K562 (cell line): ENCODE results near the gene PRDM4. TPM values are rescaled to one million over a fixed set of nuclear protein-coding genes. Genes with fewer than 3 reads are reported as not detected.

ENCODE experiments used
- ATAC-seq: fragments of 200-7000 bp; cut with Tn5 transposase; 3 replicates; pipeline ENCODE4 v1.9.1; 2020; ENCODE audit warnings: moderate library complexity
- BruUV-seq: library from RNA; stranded (reverse); fragments of 400-500 nt; replicated peaks from 2 replicates; lab custom pipeline; 2021; lab: Mats Ljungman, UMichigan
- CTCF ChIA-PET: fragments of 300-600 bp; formaldehyde crosslinking; extraction: SDS; loops from one replicate; lab custom pipeline; 2021; ENCODE audit warnings: low intra/inter-chr PET ratio; lab: Yijun Ruan, JAX
- POLR2A ChIA-PET: fragments of 300-600, 350-650 bp; sonication (Branson Sonifier 250); formaldehyde crosslinking; extraction: SDS; loops from one replicate; lab custom pipeline; 2021; ENCODE audit warnings: antibody characterized with exemption, inconsistent platforms; lab: Yijun Ruan, JAX
- DNase-seq, 4 experiments: peaks; one replicate each; pipeline versions ENCODE4 v3.0.0 to v3.0.0-alpha.2; 2011 to 2018; ENCODE audit warnings: low spot score in 3 of 4, mixed read lengths in 3 of 4; ENCODE audit errors: extremely low read depth in 1 of 4
- FAIRE-seq: peaks from 2 replicates; lab custom pipeline; 2011; peaks lifted over from hg19 to GRCh38; lab: Jason Lieb, UNC
- H2AFZ ChIP-seq: 2 replicates; pipeline ENCODE4 v1.6.0; 2011; ENCODE audit warnings: low read depth, low read length, control low read depth, inconsistent platforms
- H3K27ac ChIP-seq: fragments of 200-600 bp; 3 replicates; pipeline ENCODE4 v1.8.0; 2011; ENCODE audit warnings: low read depth, mild to moderate bottlenecking, control low read depth, inconsistent platforms, low read length, moderate library complexity, mixed read lengths; ENCODE audit errors: extremely low read depth
- H3K27me3 ChIP-seq, 2 experiments: fragments of 300-600 bp in 1 of 2; 2 replicates in 1 of 2; 3 replicates in 1 of 2; pipeline versions ENCODE4 v1.6.0 to v1.8.0; 2011; ENCODE audit warnings: inconsistent platforms in 2 of 2, low read length in 2 of 2, mild to moderate bottlenecking in 1 of 2, mixed read lengths in 1 of 2, moderate library complexity in 1 of 2; ENCODE audit not compliant: control insufficient read depth in 2 of 2, insufficient read depth in 2 of 2
- H3K36me3 ChIP-seq: fragments of 300-600 bp; 3 replicates; pipeline ENCODE4 v1.8.0; 2011; ENCODE audit warnings: mild to moderate bottlenecking, low read length, inconsistent platforms; ENCODE audit not compliant: control insufficient read depth, insufficient read depth
- H3K4me1 ChIP-seq, 2 experiments: fragments of 200-600 bp in 1 of 2; replicated peaks in 1 of 2; 2 replicates in 1 of 2; 3 replicates in 1 of 2; pipeline versions ENCODE4 v1.5.1 to v1.8.0; 2011; ENCODE audit warnings: inconsistent platforms in 2 of 2, low read length in 2 of 2, mild to moderate bottlenecking in 1 of 2, mixed read lengths in 1 of 2, moderate library complexity in 1 of 2; ENCODE audit not compliant: control insufficient read depth in 2 of 2, insufficient read depth in 2 of 2
- H3K4me2 ChIP-seq: 2 replicates; pipeline ENCODE4 v1.6.1; 2011; ENCODE audit warnings: low read length, control low read depth, inconsistent platforms, mixed read lengths; ENCODE audit not compliant: insufficient read depth
- H3K4me3 ChIP-seq: fragments of 200-600 bp; sonication (generic), shearing (Covaris generic); 2 replicates; pipeline ENCODE4 v1.5.1; 2016; ENCODE audit warnings: control low read depth, inconsistent platforms
- H3K79me2 ChIP-seq: fragments of 200-600 bp; 3 replicates; pipeline ENCODE4 v1.8.0; 2011; ENCODE audit warnings: low read length, inconsistent platforms; ENCODE audit not compliant: control insufficient read depth, insufficient read depth
- H3K9ac ChIP-seq, 2 experiments: 2 replicates each; pipeline versions ENCODE4 v1.6.0 to v1.6.1; 2011; ENCODE audit warnings: low read depth in 2 of 2, low read length in 2 of 2, control low read depth in 1 of 2, inconsistent platforms in 1 of 2, mild to moderate bottlenecking in 1 of 2, mixed read lengths in 1 of 2; ENCODE audit not compliant: insufficient read depth in 1 of 2
- H3K9me1 ChIP-seq: one replicate; pipeline ENCODE4 v1.6.0; 2011; ENCODE audit warnings: inconsistent platforms, mild to moderate bottlenecking, low read length, moderate library complexity; ENCODE audit not compliant: control insufficient read depth, insufficient read depth
- H3K9me3 ChIP-seq: replicated peaks from 2 replicates; pipeline ENCODE4 v1.5.1; 2011; ENCODE audit warnings: low read depth, low read length, inconsistent platforms; ENCODE audit not compliant: control insufficient read depth, insufficient read depth
- H4K20me1 ChIP-seq: replicated peaks from 2 replicates; pipeline ENCODE4 v1.6.1; 2011; ENCODE audit warnings: low read length, inconsistent platforms, mixed read lengths; ENCODE audit not compliant: control insufficient read depth, insufficient read depth
- SUPT5H ChIP-seq: fragments of 450-650 bp; IDR thresholded peaks from 2 replicates; pipeline ENCODE4 v1.6.1; 2016
- WGBS: fragments of 100-300 bp; shearing (Covaris generic); methylation state at CpG from one replicate; pipeline ENCODE4 v1.1.6; 2016; ENCODE audit warnings: low coverage, mixed read lengths; ENCODE audit not compliant: insufficient coverage; ENCODE audit errors: missing lambda C conversion rate; 5-methylcytosine and 5-hydroxymethylcytosine counted together
- in situ Hi-C: fragments of 300-500 bp; cut with MboI; formaldehyde crosslinking; loops from 4 replicates; pipeline ENCODE4 v1.15.0; 2018; ENCODE audit warnings: inconsistent platforms, mixed read lengths
- intact Hi-C: fragments of 100-400 bp; cut with micrococcal nuclease; formaldehyde crosslinking; loops from 2 replicates; pipeline ENCODE4 v1.14.2; 2022
- polyA plus RNA-seq, 8 experiments: library from polyadenylated mRNA; depleted of rRNA in 4 of 8; stranded (reverse) in 5 of 8; unstranded in 3 of 8; fragments of >200 nt; fragmentation: Nextera tagmentation in 2 of 8; fragmentation: Illumina TruSeq in 1 of 8; extraction: Ambion mirVana in 2 of 8; extraction: Trizol in 1 of 8; gene quantifications; 2 replicates each; pipeline versions ENCODE4 v1.2.1 to v1.2.3, GENCODE V29; 2011 to 2014; ENCODE audit warnings: inconsistent platforms in 1 of 8, missing spikeins in 1 of 8
- total RNA-seq, 7 experiments: library from RNA; depleted of rRNA in 6 of 7; stranded (reverse); fragments of >200 nt in 6 of 7; fragmentation: Illumina TruSeq in 2 of 7; extraction: Trizol in 2 of 7; gene quantifications; 2 replicates each; pipeline versions ENCODE4 v1.2.1 to v1.2.3, GENCODE V29; 2011 to 2021; ENCODE audit warnings: low replicate concordance in 1 of 7
- TF ChIP-seq, protein P1 (sequence below): IDR thresholded peaks from 2 replicates; pipeline ENCODE4 v1.6.1; 2011; ENCODE audit warnings: borderline replicate concordance, low read depth, mild to moderate bottlenecking, moderate library complexity, low read length; ENCODE audit not compliant: insufficient read depth, poor library complexity, severe bottlenecking
- TF ChIP-seq, protein P2 (sequence below): fragments of 450-650 bp; formaldehyde crosslinking; IDR thresholded peaks from 2 replicates; pipeline ENCODE4 v1.4.0; 2020; ENCODE audit warnings: mild to moderate bottlenecking

PRDM4 gene
- total and polyA plus RNA-seq, 9 of the 15 experiments (the other 6 are each of a cell fraction or from before 2014, with no cell fraction given) = 5.9 to 26.0 (median 20.0) TPM

- Histone ChIP-seq H4K20me1 (0 out of 2 replicates have a peak, but pooled peaks cover 4% of the 10 kb centered on the region), H3K4me2 (no peak overlapping the region), H3K9me3 (no peaks in the 10 kb centered on the region), H3K79me2 (peaks cover 8% of the 10 kb centered on the region; the same call in 2 of the 3 replicates), H2AFZ (no peak overlapping the region), H3K9ac (no peak overlapping the region), H3K4me3 (no peak overlapping the region), H3K4me1 (no peaks in the 10 kb centered on the region), H3K27ac (no peak overlapping the region), H3K9me1 (no peaks in the 10 kb centered on the region), H3K27me3 (no peaks in the 10 kb centered on the region), H3K36me3 (peaks cover 91% of the 10 kb centered on the region)
- ATAC-seq (peak; percentile 33), DNase-seq (no peak), FAIRE-seq (peak; percentile 23)
- TF ChIP-seq, protein P1, sequence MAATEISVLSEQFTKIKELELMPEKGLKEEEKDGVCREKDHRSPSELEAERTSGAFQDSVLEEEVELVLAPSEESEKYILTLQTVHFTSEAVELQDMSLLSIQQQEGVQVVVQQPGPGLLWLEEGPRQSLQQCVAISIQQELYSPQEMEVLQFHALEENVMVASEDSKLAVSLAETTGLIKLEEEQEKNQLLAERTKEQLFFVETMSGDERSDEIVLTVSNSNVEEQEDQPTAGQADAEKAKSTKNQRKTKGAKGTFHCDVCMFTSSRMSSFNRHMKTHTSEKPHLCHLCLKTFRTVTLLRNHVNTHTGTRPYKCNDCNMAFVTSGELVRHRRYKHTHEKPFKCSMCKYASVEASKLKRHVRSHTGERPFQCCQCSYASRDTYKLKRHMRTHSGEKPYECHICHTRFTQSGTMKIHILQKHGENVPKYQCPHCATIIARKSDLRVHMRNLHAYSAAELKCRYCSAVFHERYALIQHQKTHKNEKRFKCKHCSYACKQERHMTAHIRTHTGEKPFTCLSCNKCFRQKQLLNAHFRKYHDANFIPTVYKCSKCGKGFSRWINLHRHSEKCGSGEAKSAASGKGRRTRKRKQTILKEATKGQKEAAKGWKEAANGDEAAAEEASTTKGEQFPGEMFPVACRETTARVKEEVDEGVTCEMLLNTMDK = no peak
- TF ChIP-seq, protein P2, sequence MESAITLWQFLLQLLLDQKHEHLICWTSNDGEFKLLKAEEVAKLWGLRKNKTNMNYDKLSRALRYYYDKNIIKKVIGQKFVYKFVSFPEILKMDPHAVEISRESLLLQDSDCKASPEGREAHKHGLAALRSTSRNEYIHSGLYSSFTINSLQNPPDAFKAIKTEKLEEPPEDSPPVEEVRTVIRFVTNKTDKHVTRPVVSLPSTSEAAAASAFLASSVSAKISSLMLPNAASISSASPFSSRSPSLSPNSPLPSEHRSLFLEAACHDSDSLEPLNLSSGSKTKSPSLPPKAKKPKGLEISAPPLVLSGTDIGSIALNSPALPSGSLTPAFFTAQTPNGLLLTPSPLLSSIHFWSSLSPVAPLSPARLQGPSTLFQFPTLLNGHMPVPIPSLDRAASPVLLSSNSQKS = no peak
- TF ChIP-seq SUPT5H = 0 out of 2 replicates have a peak, but pooled peaks have one; percentile 6
- no TSS peak for BruUV-seq
- intact Hi-C loops (no loop called here), in situ Hi-C loops (no loop called here)
- ChIA-PET CTCF (no interaction called here), POLR2A (interaction anchor here (1.4 to 3.3 kb wide), 2 partner anchors 10 to 12 kb away, joined by 6 to 10 read pairs; no protein-coding TSS in a partner anchor)
- WGBS = 100% methylated on average over 1 of the region's 1 CpG
These were observed 11.9 kb downstream of the PRDM4 start for GRCh38 chr12:107749083-107749482.
